Upper lobe of right lung (tissue), 1 donor: ENCODE measurements around the gene KRT20. TPM values are rescaled to one million over a fixed set of nuclear protein-coding genes. Genes with fewer than 3 reads are reported as not detected.
"Not testable (repeated sequence)": the region's sequence is repeated elsewhere in the genome, so short reads cannot be mapped to it uniquely, and the experiment has no call there.

Experiments
- ATAC-seq: fragments of 200-7000 bp; cut with Tn5 transposase; one replicate; pipeline ENCODE4 v1.9.1; 2020; ENCODE audit warnings: mild to moderate bottlenecking, moderate library complexity
- DNase-seq: peaks from one replicate; pipeline ENCODE4 v3.0.0-alpha.2; 2020
- H3K27ac ChIP-seq: fragments of 200-600 bp; one replicate; pipeline ENCODE4 v1.8.0; 2022
- H3K27me3 ChIP-seq: fragments of 200-600 bp; one replicate; pipeline ENCODE4 v1.8.0; 2022; ENCODE audit warnings: mild to moderate bottlenecking
- H3K36me3 ChIP-seq: fragments of 200-600 bp; one replicate; pipeline ENCODE4 v1.8.0; 2022
- H3K4me1 ChIP-seq: fragments of 200-600 bp; one replicate; pipeline ENCODE4 v1.8.0; 2022
- H3K4me3 ChIP-seq: fragments of 200-600 bp; one replicate; pipeline ENCODE4 v1.8.0; 2022; ENCODE audit warnings: mild to moderate bottlenecking
- H3K9me3 ChIP-seq: fragments of 200-600 bp; one replicate; pipeline ENCODE4 v1.8.0; 2022
- CTCF ChIP-seq: fragments of 200-600 bp; IDR thresholded peaks from one replicate; pipeline ENCODE4 v1.8.0; 2022; ENCODE audit warnings: antibody characterized with exemption
- intact Hi-C: fragments of 100-400 bp; cut with DNase I; formaldehyde crosslinking; loops from one replicate; pipeline ENCODE4 v1.11.0; 2022
- total RNA-seq: library from RNA; stranded (reverse); fragmentation: NEBNext Ultra II Directional; extraction: Animal tissue kit (Norgen Biotek cat#: 25700); gene quantifications from one replicate; pipeline ENCODE4 v1.2.1, GENCODE V29; 2021
- donor health status: DM: no; HTN: yes; CAD: no; lungs with severe emphysema.

Gene KRT20
- total RNA-seq, 1 donor from 2014 or later, result not detected

GRCh38 chr17:40859536-40859935 is 25.5 kb downstream of the KRT20 start:
- no peak overlapping the region for H3K27ac ChIP-seq
- H3K9me3 ChIP-seq, result no peaks in the 10 kb centered on the region
- TF ChIP-seq CTCF, result no peak
- H3K27me3 ChIP-seq, result peaks cover 13% of the 10 kb centered on the region
- ATAC-seq (no peak), DNase-seq (no peak)
- H3K4me3 ChIP-seq, result no peak overlapping the region
- intact Hi-C loops, result no loop called here
- H3K4me1 ChIP-seq, result no peaks in the 10 kb centered on the region
- H3K36me3 ChIP-seq, result no peaks in the 10 kb centered on the region

- H3K9me3 ChIP-seq, H3K27ac ChIP-seq, intact Hi-C loops, H3K4me1 ChIP-seq, H3K4me3 ChIP-seq, H3K36me3 ChIP-seq, ATAC-seq, DNase-seq: not testable (repeated sequence)
- peaks cover 13% of the 10 kb centered on the region for H3K27me3 ChIP-seq
These were observed 26.4 kb downstream of the KRT20 start for GRCh38 chr17:40858667-40859066.

GRCh38 chr17:40857535-40857934 is 27.5 kb downstream of the KRT20 start:
- peaks cover 5% of the 10 kb centered on the region for H3K27me3 ChIP-seq
- H3K4me1 ChIP-seq, result no peaks in the 10 kb centered on the region
- TF ChIP-seq CTCF, result no peak
- H3K9me3 ChIP-seq, result no peaks in the 10 kb centered on the region
- no peak for ATAC-seq
- DNase-seq, result no peak
- intact Hi-C loops, result no loop called here
- no peak overlapping the region for H3K27ac ChIP-seq
- H3K36me3 ChIP-seq, result no peaks in the 10 kb centered on the region
- no peak overlapping the region for H3K4me3 ChIP-seq

- no peaks in the 10 kb centered on the region for H3K4me1 ChIP-seq
- no peak for DNase-seq
- H3K27ac ChIP-seq, result no peak overlapping the region
- H3K36me3 ChIP-seq, result no peaks in the 10 kb centered on the region
- intact Hi-C loops, result no loop called here
- ATAC-seq, result no peak
- no peaks in the 10 kb centered on the region for H3K9me3 ChIP-seq
- no peak overlapping the region for H3K4me3 ChIP-seq
- TF ChIP-seq CTCF, result no peak
- peaks cover 5% of the 10 kb centered on the region for H3K27me3 ChIP-seq
These were observed 30.7 kb downstream of the KRT20 start for GRCh38 chr17:40854175-40854814.

- no peak overlapping the region for H3K4me3 ChIP-seq
- intact Hi-C loops, result no loop called here
- no peak for TF ChIP-seq CTCF
- no peak for ATAC-seq
- H3K36me3 ChIP-seq, result no peaks in the 10 kb centered on the region
- no peak for DNase-seq
- no peaks in the 10 kb centered on the region for H3K9me3 ChIP-seq
- peaks cover 5% of the 10 kb centered on the region for H3K27me3 ChIP-seq
- H3K27ac ChIP-seq, result no peak overlapping the region
- H3K4me1 ChIP-seq, result no peaks in the 10 kb centered on the region
These were observed 32.7 kb downstream of the KRT20 start for GRCh38 chr17:40852364-40852763.

- Histone ChIP-seq H3K27ac (no peak overlapping the region), H3K4me1 (no peaks in the 10 kb centered on the region), H3K36me3 (no peaks in the 10 kb centered on the region), H3K4me3 (no peak overlapping the region), H3K9me3 (no peaks in the 10 kb centered on the region), H3K27me3 (peaks cover 4% of the 10 kb centered on the region)
- DNase-seq, result no peak
- TF ChIP-seq CTCF, result no peak
- intact Hi-C loops, result no loop called here
- ATAC-seq, result no peak
These were observed 34.6 kb downstream of the KRT20 start for GRCh38 chr17:40850293-40850972.
